Measurements from ENCODE around the gene TNS3.

- no peak for TF ChIP-seq CTCF (IDR thresholded peaks at IDR 0.05)
- TF ChIP-seq EZH2 (IDR thresholded peaks at IDR 0.05; ENCODE audit: borderline replicate concordance, insufficient read depth, low read depth, low read length, poor library complexity, severe bottlenecking): no peak
Measured at GRCh38 chr7:47442605-47442865, 139.4 kb downstream of the TNS3 start.

Measured in B cell (primary cell).